Muscle of back (tissue), 13 donors: ENCODE results near the gene RIN3. TPM values are rescaled to one million over a fixed set of nuclear protein-coding genes. Genes with fewer than 3 reads are reported as not detected.

Source experiments
- DNase-seq, 3 donors: peaks; one replicate each; pipeline versions ENCODE4 v3.0.0 to v3.0.0-alpha.2; 2013
- long read RNA-seq, 9 donors: transcript quantifications; one replicate each; lab custom pipeline, GENCODE V29; 2026
- polyA plus RNA-seq, 10 donors: library from polyadenylated mRNA; unstranded; fragments of 120-200 nt; gene quantifications; one replicate each; pipeline ENCODE4 v1.2.1, GENCODE V29; 2013; ENCODE audit not compliant: insufficient read length in 10 of 10

Gene RIN3, protein sequence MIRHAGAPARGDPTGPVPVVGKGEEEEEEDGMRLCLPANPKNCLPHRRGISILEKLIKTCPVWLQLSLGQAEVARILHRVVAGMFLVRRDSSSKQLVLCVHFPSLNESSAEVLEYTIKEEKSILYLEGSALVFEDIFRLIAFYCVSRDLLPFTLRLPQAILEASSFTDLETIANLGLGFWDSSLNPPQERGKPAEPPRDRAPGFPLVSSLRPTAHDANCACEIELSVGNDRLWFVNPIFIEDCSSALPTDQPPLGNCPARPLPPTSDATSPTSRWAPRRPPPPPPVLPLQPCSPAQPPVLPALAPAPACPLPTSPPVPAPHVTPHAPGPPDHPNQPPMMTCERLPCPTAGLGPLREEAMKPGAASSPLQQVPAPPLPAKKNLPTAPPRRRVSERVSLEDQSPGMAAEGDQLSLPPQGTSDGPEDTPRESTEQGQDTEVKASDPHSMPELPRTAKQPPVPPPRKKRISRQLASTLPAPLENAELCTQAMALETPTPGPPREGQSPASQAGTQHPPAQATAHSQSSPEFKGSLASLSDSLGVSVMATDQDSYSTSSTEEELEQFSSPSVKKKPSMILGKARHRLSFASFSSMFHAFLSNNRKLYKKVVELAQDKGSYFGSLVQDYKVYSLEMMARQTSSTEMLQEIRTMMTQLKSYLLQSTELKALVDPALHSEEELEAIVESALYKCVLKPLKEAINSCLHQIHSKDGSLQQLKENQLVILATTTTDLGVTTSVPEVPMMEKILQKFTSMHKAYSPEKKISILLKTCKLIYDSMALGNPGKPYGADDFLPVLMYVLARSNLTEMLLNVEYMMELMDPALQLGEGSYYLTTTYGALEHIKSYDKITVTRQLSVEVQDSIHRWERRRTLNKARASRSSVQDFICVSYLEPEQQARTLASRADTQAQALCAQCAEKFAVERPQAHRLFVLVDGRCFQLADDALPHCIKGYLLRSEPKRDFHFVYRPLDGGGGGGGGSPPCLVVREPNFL
- 10 to 100 TPM; 10.3 to 17.0 (median 12.8) TPM for polyA plus RNA-seq
- long read RNA-seq, donor 1, partial matches to known transcripts: 0 of 2 reads
- long read RNA-seq, donor 1, other reads (novel, unspliced or antisense): 0 of 2 reads
- long read RNA-seq, donor 2: 0 reads
- long read RNA-seq, donor 3: 0 reads
- long read RNA-seq, donor 4: 0 reads
- long read RNA-seq, donor 5, full-length matches to known transcripts: 2 of 9 reads
- long read RNA-seq, donor 5, partial matches to known transcripts: 7 of 9 reads
- long read RNA-seq, donor 5, other reads (novel, unspliced or antisense): 0 of 9 reads
- long read RNA-seq, donor 6, partial matches to known transcripts: 5 of 6 reads
- long read RNA-seq, donor 6, other reads (novel, unspliced or antisense): 0 of 6 reads
- long read RNA-seq, donor 7, partial matches to known transcripts: 5 of 5 reads
- long read RNA-seq, donor 7, other reads (novel, unspliced or antisense): 0 of 5 reads
- long read RNA-seq, donor 8: 0 reads
- long read RNA-seq, donor 9: 0 reads

DNA sequence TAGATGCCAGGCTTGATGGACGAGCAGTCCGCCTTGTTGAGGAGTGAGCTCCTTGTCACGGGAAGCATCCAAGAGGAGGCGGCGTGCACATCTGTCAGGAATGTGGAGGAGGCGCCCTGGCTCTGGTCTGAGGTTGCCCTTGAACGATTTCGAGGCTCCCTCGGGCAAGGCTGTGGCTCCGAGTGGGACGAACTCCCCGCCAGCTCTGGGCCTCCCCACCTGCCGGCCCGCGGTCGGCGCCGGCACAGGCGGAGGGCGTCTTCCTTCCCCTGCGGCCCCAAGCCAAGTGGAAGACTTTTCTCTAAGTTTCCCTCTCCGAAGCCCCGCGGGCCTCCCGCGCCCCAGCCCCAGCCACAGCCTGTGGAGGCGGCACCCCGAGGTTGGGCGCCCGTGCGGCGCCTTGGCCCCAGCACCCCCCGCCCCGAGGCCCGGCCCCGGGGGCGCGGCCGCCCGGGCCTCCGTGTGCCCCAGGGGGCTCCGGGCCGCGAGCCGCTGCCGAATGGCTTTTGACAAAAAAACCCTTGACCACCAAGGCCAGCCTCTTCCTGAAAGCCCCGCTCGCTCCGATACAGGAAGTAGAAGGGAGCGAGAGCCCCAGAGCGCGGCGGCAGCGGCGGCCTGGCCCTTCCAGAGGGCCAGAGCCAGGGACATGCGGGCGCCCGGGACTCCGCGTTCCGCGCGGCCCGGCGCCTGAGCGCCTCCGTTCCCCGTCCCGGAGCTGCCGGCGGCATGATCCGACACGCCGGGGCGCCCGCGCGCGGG, at the start of gene RIN3:
TSS of gene RIN3 (plus strand) at position 578 of the 762 bp plus-strand sequence. CDS start at position 730, 152 bp downstream.
- DNase-seq: peak; percentile 55 to 86 (median 69)

- no peak for DNase-seq
Observed at GRCh38 chr14:92464156-92464555, 49.4 kb upstream of the RIN3 start.

- no peak for DNase-seq
Observed at GRCh38 chr14:92464716-92465115, 48.9 kb upstream of the RIN3 start.

GRCh38 chr14:92465353-92466055, 48.1 kb upstream of the RIN3 start:
- no peak for DNase-seq

DNA sequence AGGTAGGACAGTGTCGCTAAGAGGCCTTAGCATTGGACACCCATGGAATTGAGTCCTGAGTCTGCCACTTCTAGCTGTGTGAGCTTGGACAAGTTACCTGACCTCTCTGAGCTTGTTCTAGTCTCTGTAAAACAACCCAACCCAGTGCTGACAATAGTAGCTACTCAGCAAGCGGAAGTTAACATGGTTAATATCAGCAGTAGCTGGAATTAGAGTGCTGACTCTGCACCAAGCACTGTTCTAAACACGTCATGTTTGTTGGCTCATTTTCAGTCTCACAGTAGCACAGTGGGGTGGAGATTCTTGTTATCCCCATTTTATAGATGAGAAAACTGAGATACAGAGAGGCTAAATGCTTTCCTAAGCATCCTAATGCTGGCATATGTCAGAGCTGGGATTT, 47.5 kb upstream of the RIN3 start:
- no peak for DNase-seq

DNA sequence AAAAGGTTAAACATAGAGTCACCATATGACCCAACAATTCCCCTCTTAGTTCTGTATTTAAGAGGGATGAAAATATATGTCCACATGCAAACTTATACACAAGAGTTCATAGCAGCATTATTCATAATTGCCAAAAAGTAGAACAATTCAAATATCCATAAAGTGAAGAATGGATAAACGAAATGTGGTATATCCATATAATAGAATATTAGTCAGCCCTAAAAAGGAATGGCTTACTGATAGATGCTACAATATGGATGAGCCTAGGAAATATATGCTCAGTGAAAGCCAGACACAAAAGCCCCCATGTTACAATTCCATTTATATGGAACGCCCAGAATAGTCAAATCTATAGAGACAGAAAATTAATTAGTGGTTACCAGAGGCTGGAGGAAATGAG, 44.1 kb upstream of the RIN3 start:
- no peak for DNase-seq

DNA sequence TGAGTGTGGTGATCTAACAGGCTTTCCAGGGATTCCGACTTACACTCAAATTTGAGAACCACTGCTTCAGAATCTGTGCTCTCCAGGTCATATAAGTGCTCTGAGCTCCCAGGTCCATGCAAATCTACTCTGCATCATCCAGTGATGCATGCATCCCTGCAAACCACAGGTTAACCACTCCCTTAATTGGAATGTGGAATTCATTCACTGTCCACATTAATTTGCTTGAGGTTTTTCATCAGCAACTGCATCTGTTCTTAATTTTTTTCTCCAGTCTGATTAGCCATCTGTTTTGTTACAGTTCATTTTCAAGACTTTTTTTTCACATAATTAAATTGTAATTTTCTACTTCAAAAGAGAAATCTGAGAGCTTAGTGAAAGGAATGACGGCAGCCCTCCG, 43.4 kb upstream of the RIN3 start:
- peak in 1 of 3 donors; percentile 73 for DNase-seq

DNA sequence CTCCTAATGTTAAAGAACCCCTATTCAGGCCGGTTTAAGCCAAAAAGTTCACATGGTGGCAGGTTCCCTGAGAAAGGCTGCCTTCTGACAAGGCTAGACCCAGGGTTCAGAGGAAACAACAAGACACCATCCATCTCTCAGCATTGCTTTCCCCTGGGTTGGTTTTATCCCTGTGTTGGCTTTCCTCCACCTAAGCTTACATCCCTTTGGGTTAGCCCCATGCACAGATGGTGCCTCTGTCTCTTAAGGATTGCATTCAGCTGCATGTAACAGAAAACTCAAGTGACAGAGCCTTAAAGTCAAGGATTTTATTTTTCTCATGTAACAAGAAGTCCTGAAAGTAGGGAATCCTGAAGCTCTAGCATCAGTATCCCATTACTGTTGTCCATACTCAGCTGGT, 42.8 kb upstream of the RIN3 start:
- DNase-seq: no peak

DNA sequence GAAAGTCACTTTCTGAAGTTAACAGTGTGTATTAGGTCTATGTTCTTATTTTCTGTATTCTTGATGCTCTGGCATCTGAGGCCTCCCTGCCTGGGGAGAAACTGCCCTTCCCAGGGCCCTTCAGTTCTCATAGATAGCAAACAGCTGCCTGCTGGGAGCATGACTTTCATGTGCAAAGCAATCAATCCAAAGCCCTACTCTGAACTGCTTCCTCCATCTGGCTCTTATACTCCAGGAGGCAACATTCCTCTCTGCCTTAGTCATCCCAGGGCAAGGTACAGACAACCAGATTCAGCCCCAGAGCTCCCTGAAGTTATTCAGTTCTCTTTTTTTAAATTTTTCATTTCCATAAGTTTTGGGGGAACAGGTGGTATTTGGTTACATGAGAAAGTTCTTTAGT, 41.7 kb upstream of the RIN3 start:
- DNase-seq: peak in 1 of 3 donors; percentile 61

DNA sequence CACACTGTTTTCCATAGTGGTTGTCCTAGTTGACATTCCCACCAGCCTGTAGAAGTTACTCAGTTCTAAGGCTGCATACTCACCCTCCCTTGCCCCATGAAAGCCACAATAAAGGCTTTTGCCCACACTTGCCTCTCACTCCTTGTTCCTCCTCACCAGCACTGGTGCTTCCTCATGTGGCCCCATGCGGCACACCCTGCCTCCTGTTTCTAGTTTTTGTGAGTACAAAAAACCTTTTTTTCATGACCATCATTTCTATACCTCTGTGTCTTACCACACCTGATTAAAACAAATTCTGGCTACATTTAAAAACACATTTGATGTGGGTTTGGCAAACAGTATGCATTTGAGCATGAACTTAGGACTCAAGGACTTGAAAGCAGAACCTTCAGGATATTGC, 40.7 kb upstream of the RIN3 start:
- DNase-seq: no peak

- peak in 1 of 3 donors; percentile 64 for DNase-seq
Observed at GRCh38 chr14:92473261-92473968, 40.2 kb upstream of the RIN3 start.

- peak in 1 of 3 donors; percentile 27 for DNase-seq
Observed at GRCh38 chr14:92473969-92474535, 39.5 kb upstream of the RIN3 start.

DNA sequence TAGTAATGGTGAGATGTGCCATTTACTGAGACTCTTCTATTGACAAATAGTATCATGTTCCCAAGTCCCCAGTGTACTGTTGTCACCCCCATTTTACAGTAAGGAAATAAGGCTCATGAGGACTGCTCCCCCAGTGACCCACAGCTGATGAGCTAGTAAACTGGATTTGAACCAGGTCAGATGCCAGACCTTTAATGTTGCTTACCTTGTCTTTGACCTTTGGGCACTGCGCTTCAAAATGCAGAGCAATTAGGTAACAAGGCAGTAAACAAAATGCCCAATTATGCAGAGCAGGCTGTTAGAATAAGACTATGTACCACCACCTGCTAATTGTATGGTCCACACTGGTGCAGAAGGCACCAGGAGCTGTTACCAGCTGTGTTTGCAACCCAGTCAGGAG, 38.5 kb upstream of the RIN3 start:
- no peak for DNase-seq

DNA sequence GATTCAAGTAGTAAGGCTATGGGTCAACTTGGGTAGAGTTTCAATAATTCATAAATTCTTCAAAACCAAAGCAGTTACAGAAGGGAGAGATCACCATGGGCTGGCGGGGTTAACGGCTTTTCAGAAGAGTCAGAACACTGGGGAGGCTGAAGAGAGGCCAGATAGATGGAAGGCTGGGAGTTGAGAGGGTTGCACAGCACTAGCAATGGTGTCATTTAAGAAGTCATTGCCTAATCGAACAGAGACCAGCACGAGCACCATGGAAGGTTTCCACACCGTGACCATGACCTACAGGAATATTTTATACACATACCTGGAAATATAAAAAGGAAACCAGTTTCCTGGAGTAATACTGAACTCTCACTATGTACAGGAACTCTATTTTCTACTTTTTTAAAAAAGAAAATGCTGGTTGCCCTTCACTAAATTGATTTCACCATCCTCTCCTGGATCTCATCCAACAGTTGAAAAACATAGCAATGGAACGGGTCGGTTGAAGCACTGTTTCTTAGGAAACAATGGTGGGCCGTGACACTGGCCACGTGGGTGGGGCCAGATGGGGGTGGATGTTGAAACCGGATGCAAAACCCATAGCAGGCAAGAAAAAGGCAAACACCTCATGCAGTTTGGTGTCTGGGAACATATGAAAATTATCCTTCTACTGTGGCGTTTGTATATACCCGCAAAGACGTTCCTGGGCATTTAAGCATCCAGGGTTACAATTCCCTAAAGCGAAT, 38.0 kb upstream of the RIN3 start:
- peak in 1 of 3 donors; percentile 57 for DNase-seq

- DNase-seq: no peak
Observed at GRCh38 chr14:92480856-92481255, 32.7 kb upstream of the RIN3 start.

DNA sequence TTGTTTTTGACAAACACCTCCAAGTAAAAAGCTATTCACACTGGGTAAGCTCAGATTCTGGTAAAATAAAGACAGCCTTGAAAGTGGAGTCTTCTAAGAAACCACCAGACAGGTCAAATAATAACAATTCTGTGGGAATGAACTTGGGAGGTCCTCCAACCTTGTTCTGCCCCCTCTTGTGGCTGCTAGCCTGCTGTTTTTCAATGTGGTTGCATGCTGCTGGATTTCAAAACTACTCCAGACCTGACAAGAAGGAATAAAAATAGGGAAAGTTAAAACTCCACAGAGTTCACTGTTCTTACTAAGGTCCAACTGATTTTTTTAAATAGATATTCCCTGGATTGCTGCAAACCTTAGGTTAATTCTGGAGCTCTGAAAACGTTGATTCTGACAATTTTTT, 32.2 kb upstream of the RIN3 start:
- peak in 1 of 3 donors; percentile 39 for DNase-seq

GRCh38 chr14:92481811-92482555, 31.6 kb upstream of the RIN3 start:
- no peak for DNase-seq
